Activated CD4-positive, alpha-beta T cell treated with anti-CD3 and anti-CD28 coated beads, Interleukin-2, amount 10 ng/mL, durations not matched to agents 24 days and 14 days (primary cell): ENCODE data around the gene CABLES2. TPM values are rescaled to one million over a fixed set of nuclear protein-coding genes. Genes with fewer than 3 reads are reported as not detected.

ENCODE experiments used
- DNase-seq: peaks from one replicate; pipeline ENCODE4 v3.0.0; 2022
- H3K27ac Mint-ChIP-seq: one replicate; pipeline ENCODE4 v1.8.0; 2022; ENCODE audit warnings: mild to moderate bottlenecking, mixed read lengths
- H3K27me3 Mint-ChIP-seq: one replicate; pipeline ENCODE4 v1.8.0; 2022; ENCODE audit warnings: mixed read lengths
- H3K36me3 Mint-ChIP-seq: one replicate; pipeline ENCODE4 v1.8.0; 2022; ENCODE audit warnings: low read depth, mild to moderate bottlenecking, mixed read lengths
- H3K4me1 Mint-ChIP-seq: one replicate; pipeline ENCODE4 v1.8.0; 2021; ENCODE audit warnings: mixed read lengths
- H3K4me3 Mint-ChIP-seq: one replicate; pipeline ENCODE4 v1.8.0; 2022; ENCODE audit warnings: mild to moderate bottlenecking, moderate library complexity, mixed read lengths
- H3K9me3 Mint-ChIP-seq: one replicate; pipeline ENCODE4 v1.8.0; 2021; ENCODE audit warnings: mixed read lengths
- intact Hi-C: fragments of 100-400 bp; cut with micrococcal nuclease; formaldehyde crosslinking; loops from one replicate; pipeline ENCODE4 v1.15.1; 2023
- total RNA-seq: library from RNA; stranded (reverse); gene quantifications from 2 replicates; pipeline ENCODE4 v1.2.3, GENCODE V29; 2022

CABLES2 gene
- total RNA-seq, 1 donor from 2014 or later = 13.5 TPM

DNA sequence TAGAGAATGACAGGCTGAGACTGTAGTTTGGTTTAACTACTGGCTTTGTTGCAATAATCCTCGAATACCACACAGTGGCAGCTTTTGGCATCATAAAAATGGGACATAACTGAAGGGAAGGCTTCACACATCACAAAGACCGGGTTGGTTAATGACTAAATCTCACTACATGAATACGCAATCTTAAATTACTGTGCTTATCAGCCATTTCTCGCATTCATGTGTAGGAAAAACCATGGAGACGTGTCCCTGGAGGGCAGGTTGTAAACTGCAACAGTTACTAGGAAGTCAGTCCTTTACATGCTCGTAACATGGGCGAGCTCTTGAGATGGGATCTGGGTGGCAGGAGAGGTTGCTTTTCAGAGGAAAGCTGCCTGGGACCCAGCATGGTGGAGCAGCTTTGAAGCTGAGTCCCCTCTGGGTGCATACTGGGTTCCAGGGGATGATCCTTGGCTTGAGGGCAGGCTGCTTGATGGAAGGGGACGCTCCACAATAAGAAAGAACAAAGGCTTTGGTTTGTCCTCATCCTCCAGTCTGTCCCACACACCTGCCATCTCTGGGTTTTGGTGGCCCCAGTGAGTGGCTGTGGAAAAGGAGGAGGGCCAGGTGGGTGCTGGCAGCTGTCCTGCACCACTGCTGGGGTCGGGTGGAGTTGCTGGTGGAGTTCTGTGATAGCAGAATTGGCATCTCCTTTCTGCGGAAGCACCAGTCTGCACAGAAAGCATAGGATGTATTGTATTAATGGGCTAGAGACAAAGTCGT, 18.1 kb downstream of the CABLES2 start:
- no peak for DNase-seq
- peak overlapping the region; percentile 72 for H3K27ac Mint-ChIP-seq
- no peaks in the 10 kb centered on the region for H3K27me3 Mint-ChIP-seq
- peaks cover 46% of the 10 kb centered on the region for H3K36me3 Mint-ChIP-seq
- peaks cover 29% of the 10 kb centered on the region for H3K4me1 Mint-ChIP-seq
- H3K9me3 Mint-ChIP-seq = no peaks in the 10 kb centered on the region
- H3K4me3 Mint-ChIP-seq = peak overlapping the region; percentile 98
- intact Hi-C loops = loop anchor here (5.0 kb wide), 3 partner anchors 113 to 403 kb away; partner anchors contain the start of gene LSM14B

DNA sequence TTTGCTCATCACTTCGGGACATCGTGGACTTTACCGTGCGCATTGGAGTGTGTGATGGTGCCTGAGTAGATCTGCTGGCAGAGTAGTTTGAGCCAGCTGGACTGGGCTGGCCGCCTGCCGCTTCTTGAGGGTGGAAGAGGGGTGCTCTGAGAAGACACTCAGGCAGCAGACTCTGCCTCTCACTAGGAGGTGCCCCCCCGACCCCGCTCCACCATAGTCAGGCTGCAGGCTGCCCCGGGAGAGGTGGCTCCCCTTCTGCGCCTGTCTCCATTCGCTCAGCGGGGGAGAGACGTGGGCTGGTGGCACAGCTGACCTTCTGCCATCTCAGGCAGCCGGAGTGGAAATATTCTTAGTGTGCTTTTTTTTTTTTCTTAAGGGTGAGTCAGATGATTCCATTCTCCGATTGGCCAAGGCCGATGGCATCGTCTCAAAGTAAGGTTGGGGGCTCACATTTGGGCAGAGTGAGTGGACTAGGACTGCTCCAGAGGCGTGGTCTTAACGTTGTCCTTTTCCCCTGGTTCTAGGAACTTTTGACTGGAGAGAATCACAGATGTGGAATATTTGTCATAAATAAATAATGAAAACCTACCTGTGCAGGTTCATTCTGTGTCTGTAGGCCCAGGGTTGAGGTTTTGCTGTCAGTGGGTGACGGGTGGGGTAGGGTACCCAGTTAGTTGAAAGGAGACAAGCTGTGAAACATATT, 19.0 kb downstream of the CABLES2 start:
- Mint-ChIP-seq H3K27ac (peak overlapping the region; percentile 94), H3K9me3 (no peaks in the 10 kb centered on the region), H3K27me3 (no peaks in the 10 kb centered on the region), H3K4me1 (peaks cover 32% of the 10 kb centered on the region), H3K36me3 (peaks cover 46% of the 10 kb centered on the region), H3K4me3 (peak overlapping the region; percentile 98)
- no peak for DNase-seq
- intact Hi-C loops = loop anchor here (1.0 to 5.0 kb wide), 5 partner anchors 19 to 404 kb away; partner anchors contain the start of genes ADRM1, CABLES2 and LSM14B

GRCh38 chr20:62387219-62387913, 19.7 kb downstream of the CABLES2 start:
- no peak for DNase-seq
- H3K4me1 Mint-ChIP-seq = peaks cover 37% of the 10 kb centered on the region
- H3K9me3 Mint-ChIP-seq = no peaks in the 10 kb centered on the region
- H3K36me3 Mint-ChIP-seq = peaks cover 51% of the 10 kb centered on the region
- intact Hi-C loops = loop anchor here (1.0 to 5.0 kb wide), 5 partner anchors 20 to 405 kb away; partner anchors contain the start of genes ADRM1, CABLES2 and LSM14B
- peak overlapping the region; percentile 98 for H3K4me3 Mint-ChIP-seq
- no peaks in the 10 kb centered on the region for H3K27me3 Mint-ChIP-seq
- H3K27ac Mint-ChIP-seq = peak overlapping the region; percentile 94

GRCh38 chr20:62386383-62387218, 20.5 kb downstream of the CABLES2 start, which contains the start of gene RPS21:
Gene RPS21 (plus strand): TSS chr20:62387103. CDS start chr20:62387339, 236 bp downstream.
- DNase-seq = peak; percentile 98
- Mint-ChIP-seq H3K4me3 (peak within 1 kb of the TSS; percentile 98), H3K4me1 (peaks cover 37% of the 10 kb centered on the region), H3K27me3 (no peaks in the 10 kb centered on the region), H3K27ac (peak within 1 kb of the TSS; percentile 94), H3K9me3 (peaks cover 6% of the 10 kb centered on the region), H3K36me3 (peaks cover 57% of the 10 kb centered on the region)
- intact Hi-C loops = loop anchor here (1.0 to 5.0 kb wide), 5 partner anchors 21 to 406 kb away; partner anchors contain the start of genes ADRM1, CABLES2 and LSM14B

GRCh38 chr20:62382306-62383198, 24.5 kb downstream of the CABLES2 start:
- H3K4me1 Mint-ChIP-seq = peaks cover 17% of the 10 kb centered on the region
- no peak overlapping the region for H3K27ac Mint-ChIP-seq

DNA sequence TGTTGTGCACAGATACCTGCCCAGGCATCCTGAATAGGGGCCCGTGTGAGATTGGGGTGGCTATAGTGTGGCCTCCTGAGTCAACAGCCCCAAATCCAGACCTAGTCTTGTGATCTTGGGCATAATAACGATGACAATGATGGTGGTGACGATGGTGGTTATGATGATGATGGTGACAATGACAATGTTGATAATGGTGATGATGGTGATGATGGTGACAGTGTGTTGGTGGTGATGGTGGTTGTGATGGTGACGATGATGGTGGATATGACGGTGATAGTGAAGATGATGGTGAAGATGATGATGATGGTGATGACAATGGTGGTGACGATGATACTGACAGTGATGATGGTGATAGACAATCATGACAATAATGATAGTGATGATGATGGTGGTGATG, 25.2 kb downstream of the CABLES2 start:
- peaks cover 6% of the 10 kb centered on the region for H3K9me3 Mint-ChIP-seq
- no peak for DNase-seq
- H3K36me3 Mint-ChIP-seq = peaks cover 16% of the 10 kb centered on the region
- H3K4me3 Mint-ChIP-seq = no peak overlapping the region
- H3K27ac Mint-ChIP-seq = no peak overlapping the region
- no peaks in the 10 kb centered on the region for H3K27me3 Mint-ChIP-seq
- H3K4me1 Mint-ChIP-seq = peaks cover 15% of the 10 kb centered on the region
- intact Hi-C loops = loop anchor here (1.0 to 5.0 kb wide), 2 partner anchors 80 to 380 kb away; partner anchors contain the start of gene ADRM1

More at GRCh38 chr20:62382306-62383198, 24.5 kb downstream of the CABLES2 start:
- intact Hi-C loops = loop anchor here (1.0 to 5.0 kb wide), 2 partner anchors 80 to 380 kb away; partner anchors contain the start of gene ADRM1
- DNase-seq = peak; percentile 95
- Mint-ChIP-seq H3K27me3 (no peaks in the 10 kb centered on the region), H3K9me3 (peaks cover 6% of the 10 kb centered on the region), H3K36me3 (peaks cover 21% of the 10 kb centered on the region), H3K4me3 (no peak overlapping the region)

- Mint-ChIP-seq H3K4me1 (peaks cover 15% of the 10 kb centered on the region), H3K27ac (no peak overlapping the region), H3K4me3 (no peak overlapping the region), H3K36me3 (peaks cover 14% of the 10 kb centered on the region), H3K9me3 (peaks cover 6% of the 10 kb centered on the region), H3K27me3 (no peaks in the 10 kb centered on the region)
- no peak for DNase-seq
- intact Hi-C loops = loop anchor here (5.0 kb wide), 1 partner anchor 379 kb away; no protein-coding TSS in a partner anchor
These were observed 25.8 kb downstream of the CABLES2 start for GRCh38 chr20:62381202-62381797.

DNA sequence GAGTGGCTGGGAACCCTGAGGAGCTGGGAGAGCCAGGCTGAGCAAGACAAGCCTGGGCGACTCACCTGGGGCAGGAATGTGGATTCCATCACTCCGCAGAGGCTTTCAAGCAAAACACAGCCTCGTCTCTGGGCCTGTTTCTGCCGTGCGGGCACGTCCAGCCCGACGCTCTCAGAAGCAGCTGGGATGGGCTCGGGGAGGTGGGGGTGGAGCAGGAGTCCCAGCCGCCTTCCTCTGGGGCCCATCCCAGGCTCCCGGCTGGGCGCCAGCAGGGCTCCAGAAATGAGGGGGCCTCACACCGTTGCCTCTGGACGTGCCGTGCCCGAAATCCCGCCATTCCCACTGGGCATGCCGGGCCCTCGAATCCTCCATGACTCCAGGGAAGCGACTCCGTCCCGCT, 28.9 kb downstream of the CABLES2 start:
- Mint-ChIP-seq H3K9me3 (peaks cover 6% of the 10 kb centered on the region), H3K4me3 (no peak overlapping the region), H3K27ac (no peak overlapping the region), H3K27me3 (peaks cover 2% of the 10 kb centered on the region), H3K4me1 (peaks cover 5% of the 10 kb centered on the region), H3K36me3 (peaks cover 11% of the 10 kb centered on the region)
- intact Hi-C loops = no loop called here
- no peak for DNase-seq

DNA sequence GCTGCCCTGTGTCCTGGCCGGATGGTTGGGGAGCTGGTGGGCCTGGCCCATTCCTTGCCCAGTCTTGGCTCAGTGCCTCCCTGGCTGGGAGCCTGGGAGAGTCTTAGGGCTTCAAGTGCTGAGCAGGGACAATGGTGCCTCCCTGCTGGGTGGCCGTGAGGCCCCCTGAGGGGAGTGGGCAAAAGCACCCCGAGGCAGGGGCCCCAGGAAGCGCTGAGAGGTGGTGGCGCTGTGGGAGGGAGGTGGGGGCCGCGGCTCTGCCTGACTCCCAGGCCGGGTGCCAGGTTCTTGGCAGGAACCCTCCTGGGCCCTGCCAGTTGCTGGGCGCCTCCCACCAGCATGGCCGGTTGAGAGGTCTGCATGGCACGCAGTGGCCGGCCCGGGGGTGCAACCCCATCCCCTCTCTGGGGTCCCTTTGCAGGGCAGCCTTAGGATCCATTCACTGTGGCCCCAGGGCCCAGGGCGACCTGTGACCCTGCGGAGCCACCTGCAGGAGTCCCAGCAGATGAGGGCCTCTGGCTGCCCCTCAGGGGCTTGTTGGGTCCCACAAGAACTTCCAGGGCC, 29.4 kb downstream of the CABLES2 start:
- no peak for DNase-seq
- Mint-ChIP-seq H3K4me1 (peaks cover 2% of the 10 kb centered on the region), H3K27me3 (peaks cover 3% of the 10 kb centered on the region), H3K27ac (no peak overlapping the region), H3K9me3 (peaks cover 6% of the 10 kb centered on the region), H3K36me3 (peaks cover 8% of the 10 kb centered on the region), H3K4me3 (no peak overlapping the region)
- intact Hi-C loops = no loop called here

DNA sequence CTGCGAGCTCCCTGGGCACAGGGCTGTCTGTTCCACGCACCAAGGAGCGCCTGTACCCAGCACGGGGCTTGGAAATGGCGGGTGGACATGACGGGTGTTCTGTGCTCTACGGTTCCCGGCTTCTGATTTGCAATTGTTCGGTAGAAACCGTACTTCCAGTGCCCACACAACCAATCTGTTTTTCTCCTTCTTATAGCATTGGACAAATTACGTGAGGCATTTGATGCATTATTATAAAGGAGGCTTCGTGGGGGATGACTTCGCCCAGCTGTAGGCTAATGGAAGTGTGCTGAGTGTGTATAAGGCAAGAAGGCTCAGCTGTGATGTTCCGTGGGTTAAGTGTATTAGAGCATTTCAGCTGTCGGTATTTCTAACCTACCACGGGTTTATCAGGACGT, 30.0 kb downstream of the CABLES2 start:
- H3K4me3 Mint-ChIP-seq = no peak overlapping the region
- no peaks in the 10 kb centered on the region for H3K4me1 Mint-ChIP-seq
- intact Hi-C loops = no loop called here
- peaks cover 4% of the 10 kb centered on the region for H3K9me3 Mint-ChIP-seq
- no peak overlapping the region for H3K27ac Mint-ChIP-seq
- no peak for DNase-seq
- H3K27me3 Mint-ChIP-seq = peaks cover 3% of the 10 kb centered on the region
- H3K36me3 Mint-ChIP-seq = peaks cover 4% of the 10 kb centered on the region

DNA sequence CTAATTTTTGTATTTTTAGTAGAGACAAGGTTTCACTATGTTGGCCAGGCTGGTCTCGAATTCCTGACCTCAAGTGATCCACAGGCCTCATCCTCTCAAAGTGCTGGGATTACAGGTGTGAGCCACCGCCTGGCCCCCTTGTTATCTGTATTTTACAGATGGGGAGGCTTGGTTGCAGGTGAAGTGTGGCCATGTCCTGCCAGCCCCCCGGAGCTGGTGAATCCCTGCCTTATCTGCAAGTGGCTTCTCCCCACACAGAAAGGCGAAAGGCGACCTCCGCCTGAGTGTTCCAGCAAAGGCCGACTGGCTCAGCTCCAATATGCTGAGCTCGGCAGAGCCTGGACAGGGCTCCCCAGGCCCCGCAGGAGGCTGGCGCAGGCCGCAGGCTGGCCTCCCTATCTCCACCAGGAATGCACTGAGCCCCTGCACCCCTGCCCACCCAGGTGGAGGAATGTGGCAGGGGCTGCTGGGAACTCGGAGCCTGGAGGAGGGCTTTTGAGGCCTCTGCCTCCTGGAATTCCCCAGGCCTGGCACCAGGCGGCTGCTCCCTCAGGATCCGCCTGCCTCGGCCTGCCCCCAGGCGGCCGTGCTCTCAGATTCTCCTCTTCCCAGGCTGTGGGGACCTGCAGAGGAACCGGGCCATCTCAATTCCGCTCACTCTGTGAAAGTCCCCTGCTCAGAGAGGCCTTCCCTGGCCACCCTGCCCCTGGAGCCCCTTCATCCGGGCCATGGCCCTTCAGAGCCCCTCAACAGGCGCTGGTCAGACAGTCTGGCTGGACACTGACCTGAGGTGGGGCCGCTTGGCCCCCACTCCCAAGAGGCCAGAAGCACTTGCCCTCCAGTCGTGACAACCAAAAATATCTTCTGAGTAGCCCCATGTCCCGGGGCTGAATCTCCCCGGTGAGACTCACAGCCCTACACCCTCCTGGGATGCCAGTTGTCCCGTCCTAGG, 30.7 kb downstream of the CABLES2 start:
- Mint-ChIP-seq H3K4me3 (no peak overlapping the region), H3K27ac (no peak overlapping the region), H3K36me3 (no peaks in the 10 kb centered on the region), H3K9me3 (no peaks in the 10 kb centered on the region), H3K27me3 (peaks cover 3% of the 10 kb centered on the region), H3K4me1 (no peaks in the 10 kb centered on the region)
- intact Hi-C loops = no loop called here
- DNase-seq = no peak
